Neural progenitor cell (in vitro differentiated cells): ENCODE measurements around the gene PSMG4. TPM values are rescaled to one million over a fixed set of nuclear protein-coding genes. Genes with fewer than 3 reads are reported as not detected.

Experiments used
- DNase-seq: peaks from one replicate; pipeline ENCODE4 v3.0.0-alpha.2; 2016; ENCODE audit warnings: low spot score
- H2AFZ ChIP-seq: fragments of 200-600 bp; sonication (generic); replicated peaks from 2 replicates; pipeline ENCODE4 v1.6.1; 2016; ENCODE audit warnings: antibody characterized with exemption
- H3F3A ChIP-seq: fragments of 200-600 bp; sonication (generic); 2 replicates; pipeline ENCODE4 v1.6.1; 2016; ENCODE audit warnings: antibody characterized with exemption, low read depth
- H3K27ac ChIP-seq: fragments of 200-600 bp; sonication (generic); 2 replicates; pipeline ENCODE4 v1.5.1; 2016; ENCODE audit warnings: mild to moderate bottlenecking
- H3K27me3 ChIP-seq: fragments of 200-600 bp; sonication (generic); 2 replicates; pipeline ENCODE4 v1.6.1; 2016; ENCODE audit warnings: mild to moderate bottlenecking, moderate library complexity
- H3K36me3 ChIP-seq: fragments of 200-600 bp; sonication (generic); 2 replicates; pipeline ENCODE4 v1.5.1; 2016
- H3K4me1 ChIP-seq: fragments of 200-600 bp; sonication (generic); 2 replicates; pipeline ENCODE4 v1.6.1; 2016; ENCODE audit warnings: mixed run types
- H3K4me2 ChIP-seq: fragments of 200-600 bp; sonication (generic); 2 replicates; pipeline ENCODE4 v1.6.1; 2016
- H3K4me3 ChIP-seq: fragments of 200-600 bp; sonication (generic); 2 replicates; pipeline ENCODE4 v1.5.1; 2016
- H3K79me2 ChIP-seq: fragments of 200-600 bp; sonication (generic); 2 replicates; pipeline ENCODE4 v1.6.1; 2016; ENCODE audit warnings: low read depth
- H3K9ac ChIP-seq: fragments of 200-600 bp; sonication (generic); 2 replicates; pipeline ENCODE4 v1.6.1; 2016
- H3K9me3 ChIP-seq: fragments of 200-600 bp; sonication (generic); 2 replicates; pipeline ENCODE4 v1.5.1; 2016; ENCODE audit warnings: low read depth
- H4K20me1 ChIP-seq: fragments of 200-600 bp; sonication (generic); 2 replicates; pipeline ENCODE4 v1.6.1; 2016; ENCODE audit warnings: low read depth
- H3K27ac Mint-ChIP-seq: 3 replicates; pipeline ENCODE4 v1.8.0; 2021; ENCODE audit warnings: mixed read lengths
- H3K27me3 Mint-ChIP-seq: 2 replicates; pipeline ENCODE4 v1.8.0; 2022; ENCODE audit warnings: low read depth, mild to moderate bottlenecking, inconsistent platforms, moderate library complexity, mixed read lengths; ENCODE audit not compliant: insufficient read depth
- H3K36me3 Mint-ChIP-seq: 3 replicates; pipeline ENCODE4 v1.8.0; 2021; ENCODE audit warnings: mixed read lengths
- H3K4me1 Mint-ChIP-seq: 3 replicates; pipeline ENCODE4 v1.8.0; 2021; ENCODE audit warnings: mixed read lengths
- H3K4me3 Mint-ChIP-seq: 3 replicates; pipeline ENCODE4 v1.8.0; 2021; ENCODE audit warnings: mild to moderate bottlenecking, moderate library complexity, mixed read lengths
- H3K9me3 Mint-ChIP-seq: 3 replicates; pipeline ENCODE4 v1.8.0; 2020; ENCODE audit warnings: mixed read lengths
- EZH2 ChIP-seq: fragments of 200-600 bp; sonication (generic); IDR thresholded peaks from 2 replicates; pipeline ENCODE4 v1.6.1; 2017; ENCODE audit warnings: antibody characterized with exemption, mild to moderate bottlenecking, moderate library complexity
- EZH2phosphoT487 ChIP-seq: fragments of 200-600 bp; sonication (generic); IDR thresholded peaks from 2 replicates; pipeline ENCODE4 v1.6.1; 2017; ENCODE audit warnings: antibody characterized with exemption
- total RNA-seq: library from RNA; depleted of rRNA; stranded (reverse); fragments of >200 nt; gene quantifications from 2 replicates; pipeline ENCODE4 v1.2.3, GENCODE V29; 2015; ENCODE audit warnings: low replicate concordance
- TF ChIP-seq, protein P1 (sequence below): fragments of 200-600 bp; sonication (generic); IDR thresholded peaks from 2 replicates; pipeline ENCODE4 v1.5.1; 2017; ENCODE audit warnings: antibody characterized with exemption, mild to moderate bottlenecking

Gene PSMG4
- total RNA-seq, 1 donor from 2014 or later = 15.2 TPM

DNA sequence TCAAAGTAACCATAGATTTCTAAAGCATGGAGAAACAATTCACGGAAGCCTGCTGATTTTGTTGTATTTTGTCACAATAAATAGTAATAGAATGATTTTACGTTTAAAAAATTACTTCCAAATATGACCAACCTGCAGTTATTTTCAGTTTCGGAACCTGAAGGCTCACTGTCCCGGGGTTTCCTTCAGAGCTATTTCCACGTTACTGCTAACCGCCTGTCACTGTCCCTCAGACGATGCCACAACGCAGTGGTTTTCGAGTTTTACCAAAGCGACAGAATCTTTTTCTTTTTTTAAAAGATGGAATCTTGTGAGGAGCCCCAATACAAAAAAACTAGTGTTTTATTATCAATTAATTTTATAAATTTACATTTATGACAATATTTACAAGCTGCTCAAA is 40.5 kb downstream of the PSMG4 start:
- H3K4me1 ChIP-seq = peaks cover 16% of the 10 kb centered on the region
- no peak overlapping the region for H3K9ac ChIP-seq
- TF ChIP-seq, protein P1, sequence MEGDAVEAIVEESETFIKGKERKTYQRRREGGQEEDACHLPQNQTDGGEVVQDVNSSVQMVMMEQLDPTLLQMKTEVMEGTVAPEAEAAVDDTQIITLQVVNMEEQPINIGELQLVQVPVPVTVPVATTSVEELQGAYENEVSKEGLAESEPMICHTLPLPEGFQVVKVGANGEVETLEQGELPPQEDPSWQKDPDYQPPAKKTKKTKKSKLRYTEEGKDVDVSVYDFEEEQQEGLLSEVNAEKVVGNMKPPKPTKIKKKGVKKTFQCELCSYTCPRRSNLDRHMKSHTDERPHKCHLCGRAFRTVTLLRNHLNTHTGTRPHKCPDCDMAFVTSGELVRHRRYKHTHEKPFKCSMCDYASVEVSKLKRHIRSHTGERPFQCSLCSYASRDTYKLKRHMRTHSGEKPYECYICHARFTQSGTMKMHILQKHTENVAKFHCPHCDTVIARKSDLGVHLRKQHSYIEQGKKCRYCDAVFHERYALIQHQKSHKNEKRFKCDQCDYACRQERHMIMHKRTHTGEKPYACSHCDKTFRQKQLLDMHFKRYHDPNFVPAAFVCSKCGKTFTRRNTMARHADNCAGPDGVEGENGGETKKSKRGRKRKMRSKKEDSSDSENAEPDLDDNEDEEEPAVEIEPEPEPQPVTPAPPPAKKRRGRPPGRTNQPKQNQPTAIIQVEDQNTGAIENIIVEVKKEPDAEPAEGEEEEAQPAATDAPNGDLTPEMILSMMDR = no peak
- TF ChIP-seq EZH2phosphoT487 (no peak), EZH2 (no peak)
- no peak overlapping the region for H3K27ac ChIP-seq
- peaks cover 5% of the 10 kb centered on the region for H3K27me3 Mint-ChIP-seq
- H3K9me3 Mint-ChIP-seq = peaks cover 8% of the 10 kb centered on the region
- no peaks in the 10 kb centered on the region for H4K20me1 ChIP-seq
- no peaks in the 10 kb centered on the region for H3K9me3 ChIP-seq
- H2AFZ ChIP-seq = no peak overlapping the region
- peaks cover 26% of the 10 kb centered on the region for H3K4me1 Mint-ChIP-seq
- no peaks in the 10 kb centered on the region for H3K36me3 ChIP-seq
- H3F3A ChIP-seq = peaks cover 6% of the 10 kb centered on the region
- H3K27ac Mint-ChIP-seq = no peak overlapping the region
- no peaks in the 10 kb centered on the region for H3K79me2 ChIP-seq
- H3K36me3 Mint-ChIP-seq = peaks cover 42% of the 10 kb centered on the region
- DNase-seq = no peak
- no peak overlapping the region for H3K4me3 Mint-ChIP-seq
- H3K4me3 ChIP-seq = no peak overlapping the region
- H3K27me3 ChIP-seq = no peaks in the 10 kb centered on the region
- no peak overlapping the region for H3K4me2 ChIP-seq

DNA sequence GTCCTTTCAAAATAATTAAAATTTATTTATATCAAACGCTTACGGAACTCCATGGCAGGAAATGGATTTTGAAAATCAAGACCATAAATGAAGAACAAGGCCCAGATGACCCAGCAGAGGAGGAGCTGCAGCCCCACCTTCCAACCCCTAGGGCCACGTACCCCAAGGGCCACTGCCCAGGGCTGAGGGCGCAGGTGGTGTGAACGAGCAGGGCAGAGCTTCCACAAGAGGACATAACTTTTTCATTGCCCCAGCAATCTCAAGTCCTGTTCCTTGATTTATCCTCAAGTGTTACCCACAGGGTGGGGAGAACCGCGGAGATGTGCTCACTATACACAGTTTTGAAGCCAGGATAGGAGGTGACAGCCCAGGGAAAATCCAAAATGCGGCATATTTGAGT is 42.8 kb downstream of the PSMG4 start:
- TF ChIP-seq EZH2phosphoT487 (no peak), EZH2 (no peak)
- H3K27ac Mint-ChIP-seq = no peak overlapping the region
- H3K27me3 Mint-ChIP-seq = peaks cover 10% of the 10 kb centered on the region
- Histone ChIP-seq H3K79me2 (no peaks in the 10 kb centered on the region), H3K9me3 (no peaks in the 10 kb centered on the region), H3K27ac (no peak overlapping the region), H3K4me2 (no peak overlapping the region), H3F3A (no peaks in the 10 kb centered on the region), H3K27me3 (no peaks in the 10 kb centered on the region), H3K4me3 (no peak overlapping the region), H3K9ac (no peak overlapping the region), H3K4me1 (no peaks in the 10 kb centered on the region), H4K20me1 (no peaks in the 10 kb centered on the region), H2AFZ (no peak overlapping the region), H3K36me3 (no peaks in the 10 kb centered on the region)
- H3K36me3 Mint-ChIP-seq = peaks cover 50% of the 10 kb centered on the region
- no peak overlapping the region for H3K4me3 Mint-ChIP-seq
- peaks cover 13% of the 10 kb centered on the region for H3K4me1 Mint-ChIP-seq
- H3K9me3 Mint-ChIP-seq = peaks cover 11% of the 10 kb centered on the region
- DNase-seq = no peak

DNA sequence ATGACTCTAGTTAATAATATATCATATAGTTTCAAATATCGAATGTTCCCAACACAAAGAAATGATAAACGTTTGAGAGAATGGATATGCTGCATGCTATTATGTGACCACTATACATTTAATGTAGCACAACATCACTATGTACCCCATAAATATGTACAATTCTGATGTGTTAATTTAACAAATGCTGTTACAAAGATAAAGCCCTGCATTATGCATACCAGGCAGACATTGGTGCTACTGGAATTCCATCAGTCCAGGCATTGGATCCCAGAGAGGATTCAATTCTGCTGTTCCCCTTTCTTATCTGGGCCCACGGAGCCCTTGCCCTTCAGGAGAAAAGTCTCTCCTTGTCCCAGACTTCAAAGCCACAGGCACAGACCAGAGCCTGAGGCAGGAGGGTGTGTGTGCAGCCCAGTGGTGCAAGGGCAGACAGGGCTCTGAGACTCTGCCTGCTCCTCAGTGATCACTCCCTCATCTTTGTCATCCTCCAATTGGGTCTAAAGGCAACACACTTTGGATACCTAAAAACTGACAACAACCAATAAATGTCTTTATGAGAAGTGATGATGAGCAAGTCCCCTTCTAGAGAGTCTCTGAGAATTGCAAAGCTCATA is 45.2 kb downstream of the PSMG4 start:
- no peak overlapping the region for H3K4me3 Mint-ChIP-seq
- peaks cover 6% of the 10 kb centered on the region for H3K27me3 Mint-ChIP-seq
- TF ChIP-seq EZH2 (no peak), EZH2phosphoT487 (no peak)
- TF ChIP-seq, protein P1 = no peak
- no peak overlapping the region for H3K27ac Mint-ChIP-seq
- Histone ChIP-seq H3K79me2 (no peaks in the 10 kb centered on the region), H4K20me1 (no peaks in the 10 kb centered on the region), H3K4me2 (no peak overlapping the region), H3K4me3 (no peak overlapping the region), H3K27ac (no peak overlapping the region), H2AFZ (no peak overlapping the region), H3K36me3 (no peaks in the 10 kb centered on the region), H3K27me3 (no peaks in the 10 kb centered on the region), H3F3A (no peaks in the 10 kb centered on the region), H3K4me1 (no peaks in the 10 kb centered on the region), H3K9me3 (no peaks in the 10 kb centered on the region), H3K9ac (no peak overlapping the region)
- DNase-seq = no peak
- H3K9me3 Mint-ChIP-seq = peaks cover 11% of the 10 kb centered on the region
- H3K36me3 Mint-ChIP-seq = peaks cover 51% of the 10 kb centered on the region
- peaks cover 4% of the 10 kb centered on the region for H3K4me1 Mint-ChIP-seq

DNA sequence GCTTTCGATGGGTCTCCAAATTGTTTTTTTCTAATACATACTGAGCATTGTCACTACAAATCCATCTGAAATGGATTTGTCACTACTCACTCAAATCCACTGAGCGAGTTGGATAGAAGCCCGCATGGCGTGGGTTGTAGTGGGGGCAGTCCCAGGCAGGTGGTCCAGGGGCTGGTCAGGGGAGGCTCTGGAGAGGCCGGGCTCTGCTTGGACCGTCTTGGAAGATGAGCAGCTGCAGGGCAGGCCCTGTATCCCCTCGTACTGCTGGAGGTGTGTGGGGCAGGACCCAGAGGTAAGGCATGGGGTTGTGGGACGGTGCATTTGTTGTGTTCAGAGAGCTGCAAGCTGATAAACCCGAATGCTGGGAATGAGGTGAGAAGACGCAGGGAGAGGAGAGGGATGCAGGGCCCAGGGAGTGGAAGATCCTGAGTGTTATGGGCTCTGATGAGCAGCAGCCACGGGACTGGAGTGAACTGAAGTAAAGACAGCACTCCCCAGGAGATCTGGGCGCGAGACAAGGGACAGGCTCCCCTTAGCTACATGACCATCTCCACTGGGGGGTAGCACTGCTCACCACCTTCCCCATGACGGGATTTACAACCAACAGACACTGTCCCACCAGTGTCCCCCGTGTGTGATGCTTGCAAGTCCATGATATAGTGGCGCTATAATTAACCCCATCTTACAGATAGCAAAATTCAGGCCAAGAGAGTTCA is 45.9 kb downstream of the PSMG4 start:
- Histone ChIP-seq H3K27ac (no peak overlapping the region), H4K20me1 (no peaks in the 10 kb centered on the region), H3K4me1 (no peaks in the 10 kb centered on the region), H3K36me3 (no peaks in the 10 kb centered on the region), H3K9me3 (no peaks in the 10 kb centered on the region), H3K27me3 (no peaks in the 10 kb centered on the region), H3K9ac (no peak overlapping the region), H2AFZ (no peak overlapping the region), H3K4me2 (no peak overlapping the region), H3K79me2 (no peaks in the 10 kb centered on the region), H3K4me3 (no peak overlapping the region), H3F3A (no peaks in the 10 kb centered on the region)
- Mint-ChIP-seq H3K4me1 (peaks cover 7% of the 10 kb centered on the region), H3K27me3 (peaks cover 6% of the 10 kb centered on the region), H3K4me3 (no peak overlapping the region), H3K36me3 (peaks cover 54% of the 10 kb centered on the region), H3K9me3 (peaks cover 11% of the 10 kb centered on the region), H3K27ac (peak overlapping the region; percentile 17)
- DNase-seq = no peak
- TF ChIP-seq EZH2phosphoT487 (no peak), EZH2 (no peak)
- TF ChIP-seq, protein P1 = no peak
